GM21526 (cell line): ENCODE results near the gene JMJD1C.
A peak's percentile ranks its signal among the peaks of the same experiment; 100 is the strongest.
"Not testable (repeated sequence)": the region's sequence is repeated elsewhere in the genome, so short reads cannot be mapped to it uniquely, and the experiment has no call there.

Experiments used
- ATAC-seq: cut with Tn5 transposase; IDR thresholded peaks from one replicate; pipeline ENCODE4 v1.9.1; 2021; ENCODE audit warnings: moderate library complexity; ENCODE audit not compliant: unreplicated experiment, low FRiP score

JMJD1C gene

DNA sequence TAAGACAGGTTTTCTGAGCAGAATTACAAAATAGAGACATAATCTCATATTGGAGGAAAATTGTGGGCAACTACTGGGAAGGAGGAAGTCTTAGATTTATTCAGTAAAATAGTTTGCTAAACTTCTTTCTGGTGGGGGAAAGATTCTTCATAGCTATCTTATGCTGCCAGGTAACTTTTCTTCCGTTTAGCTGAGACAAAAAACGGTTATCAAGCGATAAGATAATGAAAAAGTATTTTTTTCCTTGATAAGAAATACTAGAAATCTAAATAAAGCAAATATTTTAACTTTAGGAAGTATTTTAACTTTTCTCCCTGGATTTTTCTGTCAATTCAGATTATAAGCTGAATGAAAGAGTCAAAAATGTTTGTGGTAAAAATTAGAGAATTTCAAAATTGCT, 52.3 kb downstream of the JMJD1C start:
- ATAC-seq, result no peak

DNA sequence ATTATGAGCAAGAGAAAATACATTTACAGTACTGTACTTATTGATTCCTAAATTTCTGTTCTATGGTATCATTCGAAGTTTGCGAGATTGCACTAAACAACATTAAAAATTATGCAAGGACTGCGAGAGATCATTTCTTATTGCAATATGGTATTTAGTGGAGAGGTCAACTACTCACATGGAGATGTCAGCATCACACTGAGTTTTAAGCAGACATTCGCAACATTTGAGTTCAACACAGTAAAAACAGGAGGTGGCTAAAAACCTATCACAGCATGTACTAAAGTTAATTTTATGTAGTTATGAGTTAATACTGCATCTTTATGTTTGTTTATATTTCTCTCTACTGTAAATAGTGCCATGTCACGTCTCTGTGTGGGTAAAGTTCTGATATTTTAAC, 53.5 kb downstream of the JMJD1C start:
- no peak for ATAC-seq

DNA sequence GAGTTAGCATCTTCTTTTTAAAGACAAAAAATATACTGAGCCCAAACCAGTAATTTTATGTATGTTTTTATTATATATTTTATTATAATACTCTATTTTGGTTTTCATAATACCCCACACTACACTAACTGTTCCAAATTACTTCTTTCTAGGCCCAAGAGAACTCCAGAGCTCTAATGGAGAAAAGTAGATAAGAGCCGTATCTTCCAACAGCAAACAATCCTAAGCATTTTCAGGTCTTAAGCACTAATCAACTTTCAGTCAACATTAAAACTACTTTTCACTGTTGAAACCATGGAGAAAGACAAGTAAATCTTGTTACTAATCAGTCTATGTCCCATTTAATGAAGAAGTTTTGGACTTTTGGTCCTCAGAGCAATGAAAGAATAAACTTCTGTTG, 55.1 kb downstream of the JMJD1C start:
- no peak for ATAC-seq

DNA sequence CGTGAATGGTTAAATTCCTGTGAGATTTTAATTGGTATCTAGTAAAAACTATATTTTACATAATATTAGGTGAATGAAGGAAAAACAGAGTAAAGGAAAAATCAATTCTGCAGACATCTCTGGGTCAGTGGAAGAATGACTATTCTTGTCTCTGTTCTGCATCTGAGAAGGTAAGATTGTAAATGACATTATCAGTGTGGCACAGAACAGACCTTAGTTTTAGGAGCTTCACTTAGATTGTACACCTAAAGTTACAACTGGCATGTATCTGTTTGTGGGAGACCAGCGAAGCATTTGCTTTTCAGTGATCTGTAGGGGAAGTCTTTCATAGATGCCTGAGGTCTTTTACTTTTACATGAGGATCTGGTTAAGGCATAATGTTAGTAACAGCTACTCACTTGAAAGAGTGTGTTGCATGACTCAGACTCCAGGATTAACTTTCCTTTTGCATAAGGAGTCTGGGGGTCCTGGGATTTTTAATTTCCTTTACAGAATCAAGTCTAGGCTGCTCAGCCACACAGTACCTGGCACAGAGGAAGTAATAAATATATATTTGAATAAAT, 56.2 kb downstream of the JMJD1C start:
- ATAC-seq, result no peak

DNA sequence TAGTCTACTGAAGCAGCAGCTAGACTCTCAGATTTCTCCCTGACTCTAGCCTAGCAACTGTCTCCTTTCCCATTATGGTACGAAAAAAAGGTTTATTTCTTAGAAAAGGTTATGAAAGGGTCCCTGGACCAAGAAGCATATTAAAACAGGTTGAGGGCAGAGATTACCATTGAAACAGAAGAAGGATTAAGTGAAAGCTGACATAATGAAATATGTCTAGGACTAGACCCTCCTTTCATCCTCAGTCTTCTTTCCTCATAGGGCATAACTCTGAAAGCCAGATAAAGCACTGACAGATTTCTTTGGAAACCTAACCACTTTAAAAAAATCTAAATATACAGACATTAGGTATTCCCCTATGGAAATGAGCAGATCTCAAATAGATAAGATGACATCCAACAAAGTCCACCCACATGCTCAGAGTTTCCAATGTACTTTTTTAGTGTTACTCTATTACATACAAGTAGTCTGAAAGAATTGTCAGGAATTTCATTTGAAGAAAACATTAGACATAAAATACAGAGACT, 58.6 kb downstream of the JMJD1C start:
- ATAC-seq, result no peak

DNA sequence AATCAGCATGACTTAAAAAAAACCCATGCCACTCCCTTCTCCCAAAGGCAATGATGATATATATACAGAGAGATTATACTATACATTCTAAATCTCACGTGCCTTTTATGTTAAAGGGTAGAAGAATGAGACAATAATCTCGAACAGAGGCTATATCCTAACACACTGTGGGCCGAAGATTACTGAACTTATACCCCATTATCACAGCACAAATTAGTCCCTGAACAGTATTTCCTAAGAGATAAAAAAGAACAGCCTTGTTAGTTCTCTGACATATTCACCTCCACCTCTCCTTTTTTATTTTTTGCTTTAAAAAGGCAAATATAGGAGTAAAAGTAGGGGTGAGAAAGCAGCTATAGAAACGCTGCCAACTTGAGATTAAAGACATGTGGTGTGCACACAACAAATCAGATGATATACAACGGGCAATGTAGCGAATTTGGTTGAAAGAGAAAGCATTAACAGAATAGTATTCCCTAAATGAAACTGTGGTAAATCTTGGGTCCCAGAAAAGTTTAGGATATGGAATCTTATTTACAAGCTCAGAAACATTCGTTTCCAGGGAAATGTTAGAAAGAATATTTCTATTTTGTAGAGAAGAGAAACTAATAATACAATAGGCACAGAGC, 69.5 kb downstream of the JMJD1C start:
- ATAC-seq, result no peak

DNA sequence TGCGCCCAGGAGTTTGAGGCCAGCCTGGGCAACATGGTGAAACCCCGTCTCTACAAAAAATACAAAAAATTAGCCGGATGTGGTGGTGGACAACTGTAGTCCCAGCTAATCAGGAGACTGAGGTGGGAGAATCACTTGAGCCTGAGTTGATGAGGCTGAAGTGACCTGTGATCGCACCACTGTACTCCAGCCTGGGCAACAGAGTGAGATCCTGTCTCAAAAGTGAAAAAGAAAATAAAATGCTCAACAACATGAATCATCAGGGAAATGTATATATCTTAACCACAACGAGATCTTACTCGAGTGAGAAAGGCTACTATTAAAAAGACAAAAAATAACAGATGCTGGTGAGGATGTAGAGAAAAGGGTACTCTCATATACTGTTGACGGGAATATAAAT, 72.7 kb downstream of the JMJD1C start:
- ATAC-seq, result no peak

DNA sequence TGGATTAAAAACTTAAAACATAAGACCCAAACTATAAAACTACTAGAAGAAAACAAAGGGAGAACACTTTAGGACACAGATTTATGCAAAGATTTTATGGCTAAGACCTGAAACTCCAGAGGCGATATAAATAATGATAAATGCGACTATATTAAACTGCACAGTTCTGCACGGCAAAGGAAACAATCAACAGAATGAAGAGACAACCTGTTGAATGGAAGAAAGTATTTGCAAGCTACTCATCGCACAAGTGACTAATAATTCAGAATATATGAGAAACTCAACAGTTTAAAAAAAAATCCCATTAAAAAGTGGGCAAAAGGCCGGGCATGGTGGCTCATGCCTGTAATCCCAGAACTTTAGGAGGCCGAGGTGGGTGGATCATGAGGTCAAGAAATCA, 73.6 kb downstream of the JMJD1C start:
- ATAC-seq, result no peak

DNA sequence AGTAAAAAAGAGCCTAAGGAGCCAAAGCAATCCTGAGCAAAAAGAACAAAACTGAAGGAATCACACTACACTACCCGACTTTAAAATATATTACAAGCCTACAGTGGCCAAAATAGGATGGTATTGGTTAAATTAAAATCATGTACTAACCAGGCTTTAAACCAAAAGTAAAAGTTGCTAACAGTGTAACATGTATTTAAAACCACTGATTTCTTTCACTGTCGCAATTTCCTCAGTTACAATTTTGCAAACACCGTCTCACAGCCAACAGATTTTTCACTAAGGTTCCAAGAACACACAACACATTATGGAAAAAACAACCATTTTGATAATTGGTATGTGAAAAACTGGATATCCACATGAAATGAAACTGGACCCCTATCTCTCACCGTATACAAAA, 74.0 kb downstream of the JMJD1C start:
- no peak for ATAC-seq

DNA sequence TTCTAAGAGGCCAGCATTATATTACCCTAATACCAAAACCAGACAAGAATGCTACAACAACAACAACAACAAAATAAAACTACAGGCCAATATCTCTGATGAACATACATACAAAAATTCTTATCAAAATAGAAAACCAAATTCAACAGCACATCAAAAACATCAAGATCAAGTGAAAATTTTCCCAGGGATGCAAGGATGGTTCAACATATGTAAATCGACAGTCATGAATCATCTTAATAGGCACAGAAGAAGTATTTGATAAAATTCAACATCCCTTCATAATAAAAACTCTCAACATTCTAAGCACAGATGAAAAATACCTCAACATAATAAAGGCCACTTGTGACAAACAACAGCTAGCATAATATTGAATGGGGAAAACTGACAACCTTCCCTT, 75.3 kb downstream of the JMJD1C start:
- no peak for ATAC-seq

DNA sequence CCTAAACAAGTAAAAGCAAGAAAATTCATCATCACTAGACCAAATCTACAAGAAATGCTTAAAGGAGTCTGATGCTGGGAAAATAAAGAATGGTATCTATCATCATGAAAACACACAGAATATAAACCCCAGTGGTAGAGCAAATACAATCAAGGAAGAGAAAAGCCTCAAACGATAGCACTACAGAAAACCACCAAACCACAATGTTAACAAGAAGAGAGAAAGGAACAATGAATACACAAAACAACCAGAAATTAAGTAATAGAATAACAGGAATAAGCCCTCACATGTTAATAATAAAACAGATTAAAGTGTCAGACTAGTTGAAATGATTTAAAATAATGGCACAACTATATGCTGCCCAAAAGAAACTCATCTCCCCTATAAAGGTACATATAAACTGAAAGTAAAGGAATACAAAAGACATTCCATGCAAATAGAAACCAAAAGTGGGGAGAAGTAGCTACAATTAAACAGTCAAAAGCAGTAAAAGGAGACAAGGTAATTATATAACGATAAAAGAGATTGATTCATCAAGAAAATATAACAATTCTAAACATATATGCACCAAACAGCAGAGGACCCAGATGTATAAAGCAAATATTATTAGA, 77.3 kb downstream of the JMJD1C start:
- ATAC-seq, result no peak

DNA sequence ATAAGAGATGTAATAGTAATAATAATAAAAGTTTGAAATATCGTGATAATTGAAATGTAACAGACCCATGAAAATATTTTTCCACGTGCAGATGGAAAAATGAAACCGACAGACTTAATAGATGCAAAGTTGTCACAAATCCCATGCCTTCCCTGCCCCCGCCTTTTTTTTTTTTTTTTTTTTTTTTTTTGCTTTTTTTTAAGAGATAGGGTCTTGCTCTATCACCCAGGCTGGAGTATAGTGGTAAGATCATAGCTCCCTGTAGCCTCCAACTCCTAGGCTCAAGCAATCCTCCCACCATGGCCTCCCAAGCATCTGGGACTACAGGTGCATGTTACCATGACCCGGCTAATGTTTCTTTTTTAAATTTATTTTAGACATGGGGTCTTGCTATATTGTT, 80.5 kb downstream of the JMJD1C start:
- ATAC-seq, result no peak

DNA sequence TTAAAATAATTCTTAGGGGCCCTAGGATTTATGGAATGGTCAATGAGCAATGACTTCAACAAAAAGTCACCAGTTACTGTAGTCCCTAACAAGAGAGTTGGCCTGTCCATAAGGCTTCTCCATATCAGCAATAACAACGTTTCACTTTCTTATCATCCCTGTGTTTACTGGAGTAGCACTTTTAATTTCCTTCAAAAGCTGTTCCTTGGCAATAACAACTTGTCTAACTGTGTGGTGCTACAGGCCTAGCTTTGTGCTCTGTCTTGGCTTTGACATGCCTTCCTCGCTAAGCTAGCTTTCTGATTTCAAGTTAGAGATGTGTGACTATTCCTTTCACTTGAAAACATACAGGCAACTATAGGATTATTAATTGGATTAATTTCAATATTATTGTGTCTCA, 81.1 kb downstream of the JMJD1C start:
- ATAC-seq, result no peak

DNA sequence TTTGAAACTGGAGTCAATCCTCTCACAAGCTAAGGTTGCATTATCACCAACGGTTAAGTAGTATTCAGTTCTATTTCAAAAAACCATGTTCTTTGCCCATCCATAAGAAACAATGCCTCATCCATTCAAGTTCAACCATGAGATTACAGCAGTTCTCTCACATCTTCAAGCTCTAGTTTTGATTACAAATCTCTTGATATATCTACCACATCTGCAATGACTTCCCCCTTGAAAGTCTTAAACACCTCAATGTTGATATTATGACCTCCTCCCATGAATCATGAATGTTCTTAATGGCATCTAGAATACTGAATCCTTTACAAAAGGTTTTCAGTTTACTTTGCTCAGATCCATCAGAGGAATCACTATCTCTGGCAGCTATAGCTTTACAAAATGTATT, 81.8 kb downstream of the JMJD1C start:
- ATAC-seq, result no peak

DNA sequence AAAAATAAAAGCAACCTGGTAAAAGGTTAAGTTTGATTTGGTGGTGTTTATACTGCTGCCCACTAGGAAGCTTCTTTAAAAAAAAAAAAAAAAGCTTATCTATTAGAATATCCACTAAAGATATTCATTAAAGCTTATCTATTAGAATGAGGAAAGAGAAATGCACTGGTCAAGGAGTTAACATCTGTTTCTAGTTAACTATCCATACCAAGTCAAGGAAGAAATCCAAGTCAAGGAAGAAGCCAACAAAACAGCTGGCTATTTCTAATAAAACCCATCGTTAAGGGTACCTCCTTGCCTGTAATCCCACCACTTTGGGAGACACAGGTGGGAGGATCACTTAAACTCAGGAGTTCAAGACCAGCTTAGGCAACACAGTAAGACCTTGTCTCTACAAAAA, 82.6 kb downstream of the JMJD1C start:
- ATAC-seq, result no peak

DNA sequence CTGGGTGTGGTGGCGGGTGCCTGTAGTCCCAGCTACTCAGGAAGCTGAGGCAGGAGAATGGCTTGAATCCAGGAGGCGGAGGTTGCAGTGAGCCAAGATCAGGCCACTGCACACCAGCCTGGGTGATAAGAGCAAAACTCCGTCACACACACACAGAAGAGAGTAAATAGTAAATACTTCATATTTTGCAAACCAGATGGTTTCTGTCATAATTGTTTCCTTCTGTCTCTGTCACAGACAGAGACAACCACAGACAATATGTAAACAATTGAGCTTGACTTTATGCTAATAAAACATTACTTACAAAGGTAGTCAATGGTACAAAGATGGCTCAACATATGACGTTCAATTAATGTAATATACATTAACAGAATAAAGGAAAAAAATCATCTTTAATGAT, 83.7 kb downstream of the JMJD1C start:
- no peak for ATAC-seq

DNA sequence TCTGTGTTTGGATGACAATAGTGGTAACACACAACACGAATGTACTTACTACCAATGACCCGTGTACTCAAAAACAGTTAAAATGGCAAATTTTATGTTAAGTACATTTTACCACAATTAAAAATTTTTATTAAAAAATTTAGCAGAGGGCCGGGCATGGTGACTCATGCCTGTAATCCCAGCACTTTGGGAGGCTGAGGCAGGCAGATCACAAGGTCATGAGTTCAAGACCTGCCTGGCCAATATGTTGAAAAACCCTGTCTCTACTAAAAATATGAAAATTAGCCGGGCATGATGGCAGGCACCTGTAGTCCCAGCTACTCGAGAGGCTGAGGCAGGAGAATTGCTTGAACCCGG, 88.5 kb downstream of the JMJD1C start:
- not testable (repeated sequence) for ATAC-seq

DNA sequence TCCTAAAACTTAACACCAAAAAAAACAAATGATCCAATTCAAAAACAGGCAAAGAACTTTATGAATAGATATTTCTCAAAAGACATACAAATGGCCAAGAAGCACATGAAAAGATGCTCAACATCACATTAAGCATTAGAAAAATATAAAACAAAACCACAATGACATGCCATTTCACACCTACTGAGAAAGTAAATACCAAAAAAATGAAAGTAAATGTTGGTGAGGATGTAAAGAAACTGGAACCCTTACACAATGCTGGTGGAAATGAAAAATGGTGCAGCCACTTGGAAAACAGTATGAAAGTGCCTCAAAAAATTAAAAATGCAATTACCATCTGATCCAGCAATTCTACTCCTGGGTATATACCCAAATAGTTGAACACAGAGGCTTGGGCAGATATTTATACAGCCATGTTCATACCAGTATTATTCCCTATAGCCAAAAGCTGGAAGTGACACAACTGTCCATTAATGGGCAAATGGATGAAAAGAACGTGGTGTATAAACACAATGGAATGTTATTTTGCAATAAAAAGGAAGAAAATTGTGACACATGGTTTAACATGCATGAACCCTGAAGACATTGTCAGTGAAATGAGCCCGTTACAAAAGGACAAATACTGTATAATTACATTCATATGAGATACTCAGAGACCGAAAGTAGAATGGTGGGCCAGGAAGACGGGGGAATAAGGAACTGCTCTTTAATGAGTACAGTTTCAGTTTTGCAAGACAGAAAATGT, 89.0 kb downstream of the JMJD1C start:
- ATAC-seq, result peak; percentile 93

DNA sequence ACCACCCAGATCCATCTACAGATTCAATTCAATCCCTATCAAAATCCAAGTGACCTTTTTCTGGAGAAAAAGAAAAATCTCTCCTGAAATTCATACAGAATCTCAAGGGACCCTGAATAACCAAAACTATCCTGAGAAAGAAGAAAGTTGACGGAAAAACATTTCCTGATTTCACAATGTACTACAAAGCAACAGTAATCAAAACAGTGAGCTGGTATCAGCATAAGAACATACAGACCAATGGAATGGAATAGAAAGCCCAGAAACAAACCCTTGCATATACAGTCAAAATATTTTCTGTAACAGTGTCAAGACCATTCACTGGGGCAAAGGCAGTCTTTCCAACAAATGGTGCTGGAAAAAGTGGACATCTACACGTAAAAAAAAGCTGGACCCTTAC, 89.9 kb downstream of the JMJD1C start:
- no peak for ATAC-seq

DNA sequence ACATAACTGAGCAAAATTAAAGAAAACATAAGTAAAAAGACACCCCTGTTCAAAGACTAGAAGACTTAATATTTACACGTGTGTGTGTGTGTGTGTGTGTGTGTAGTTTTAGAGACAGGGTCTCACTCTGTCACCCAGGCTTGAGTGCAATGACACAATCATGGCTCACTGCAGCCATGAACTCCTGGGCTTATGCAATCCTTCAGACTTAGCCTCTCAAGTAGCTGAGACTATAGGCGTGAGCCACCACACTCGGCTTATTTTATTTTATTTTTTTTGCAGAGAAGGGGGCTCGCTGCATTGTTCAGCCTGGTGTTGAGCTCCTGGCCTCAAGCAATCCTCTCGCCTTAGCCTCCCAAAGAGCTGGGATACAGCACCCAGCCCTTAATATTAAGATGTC, 90.3 kb downstream of the JMJD1C start:
- no peak for ATAC-seq

DNA sequence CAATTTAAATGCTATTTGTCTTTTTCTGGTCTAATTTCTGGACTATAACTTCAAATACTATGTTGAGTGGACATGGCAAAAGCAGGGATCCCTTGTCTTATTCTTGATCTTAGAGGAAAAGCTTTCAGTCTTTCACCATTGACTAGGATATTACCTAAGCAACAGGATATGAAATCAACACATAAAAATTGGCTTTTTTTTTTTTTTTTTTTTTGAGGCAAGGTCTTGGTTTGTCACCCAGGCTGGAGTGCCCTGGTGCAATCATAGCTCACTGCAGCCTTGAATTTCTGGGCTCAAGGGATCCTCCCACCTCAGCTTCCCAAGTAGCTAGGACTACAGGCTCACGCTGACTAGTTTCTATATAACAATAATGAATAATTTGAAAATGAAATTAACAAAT, 90.8 kb downstream of the JMJD1C start:
- no peak for ATAC-seq

DNA sequence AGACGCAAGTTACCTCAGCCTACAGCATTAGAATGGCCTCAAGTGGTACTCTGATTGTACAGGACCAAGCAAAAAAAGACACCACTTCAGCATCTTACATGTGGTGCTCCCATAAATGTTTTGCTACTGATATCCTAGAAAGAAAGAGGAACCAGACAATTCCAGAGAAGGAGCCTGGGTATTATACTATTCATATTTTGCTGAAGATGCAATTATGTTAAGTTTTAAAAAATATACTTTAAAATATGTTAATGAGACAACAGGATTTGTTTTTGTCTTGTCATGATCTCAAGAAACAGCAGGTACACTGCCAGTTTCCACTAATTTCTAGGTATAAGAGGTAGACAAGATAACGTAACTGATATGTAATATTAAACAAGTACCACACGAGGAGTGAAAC, 92.6 kb downstream of the JMJD1C start:
- ATAC-seq, result no peak
